HG03045 (cell line): ENCODE data around the gene MEF2D.

Experiments used
- ATAC-seq: cut with Tn5 transposase; IDR thresholded peaks from one replicate; pipeline ENCODE4 v1.9.1; 2021; ENCODE audit warnings: mild to moderate bottlenecking, moderate library complexity; ENCODE audit not compliant: unreplicated experiment

The MEF2D gene

DNA sequence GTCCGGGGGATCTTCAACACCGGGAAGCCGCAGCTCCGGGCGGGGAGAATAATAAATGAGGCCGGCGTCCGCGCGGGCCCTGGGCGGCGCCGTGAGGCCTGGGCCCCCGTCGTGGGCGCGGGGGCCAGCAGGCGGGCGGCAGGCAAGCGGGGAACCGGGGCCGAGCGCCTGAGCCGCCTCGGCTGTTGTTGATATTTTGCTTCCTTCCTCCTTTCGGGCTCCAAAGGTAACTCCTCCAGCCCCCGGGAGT lies at the start of gene MEF2D:
Gene MEF2D, minus strand, starts transcription at position 233 of the 250 bp plus-strand sequence. CDS start 17,483 bp downstream, outside the sequence.
- ATAC-seq: no peak

DNA sequence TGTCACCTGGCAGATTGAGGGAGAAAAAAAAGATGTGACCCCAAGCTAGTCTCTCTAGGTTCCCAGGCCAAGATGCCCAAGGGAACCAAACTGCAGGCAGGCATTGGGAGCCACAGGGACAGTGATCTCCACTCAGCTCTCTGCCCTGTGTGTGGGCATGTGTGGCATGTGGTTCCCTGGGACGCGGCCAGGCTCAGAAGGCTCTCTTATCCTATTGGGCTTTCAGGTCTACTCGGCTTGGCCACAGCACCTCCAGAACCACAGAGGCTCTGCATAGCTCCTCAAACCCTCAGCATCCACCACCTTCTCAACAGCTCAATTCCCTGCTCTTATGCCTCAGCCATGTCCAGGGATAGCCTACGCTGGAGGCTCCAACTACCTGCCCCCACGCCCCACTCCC lies 49.8 kb upstream of the MEF2D start:
- no peak for ATAC-seq

DNA sequence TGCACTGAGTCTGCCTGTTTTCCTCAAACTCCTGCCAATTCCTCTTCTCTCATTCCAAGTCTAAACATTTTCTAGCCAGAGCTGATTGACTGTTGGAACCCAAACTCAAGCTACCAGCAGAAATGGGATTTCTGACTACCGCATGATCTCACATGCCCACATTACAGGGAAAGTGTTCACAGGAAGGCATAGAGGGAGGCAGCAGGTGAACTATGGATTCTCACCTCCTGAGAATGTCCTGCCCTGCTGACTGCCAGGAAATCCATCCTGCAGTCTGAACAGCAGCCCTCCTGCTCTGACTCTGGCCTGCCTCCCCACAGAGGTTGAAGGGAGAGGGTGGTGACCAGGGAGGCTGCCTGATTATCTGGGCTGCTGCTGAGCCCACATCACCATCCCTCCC lies 49.3 kb upstream of the MEF2D start:
- no peak for ATAC-seq

- no peak for ATAC-seq
Observed at GRCh38 chr1:156549390-156549789, 48.8 kb upstream of the MEF2D start.

DNA sequence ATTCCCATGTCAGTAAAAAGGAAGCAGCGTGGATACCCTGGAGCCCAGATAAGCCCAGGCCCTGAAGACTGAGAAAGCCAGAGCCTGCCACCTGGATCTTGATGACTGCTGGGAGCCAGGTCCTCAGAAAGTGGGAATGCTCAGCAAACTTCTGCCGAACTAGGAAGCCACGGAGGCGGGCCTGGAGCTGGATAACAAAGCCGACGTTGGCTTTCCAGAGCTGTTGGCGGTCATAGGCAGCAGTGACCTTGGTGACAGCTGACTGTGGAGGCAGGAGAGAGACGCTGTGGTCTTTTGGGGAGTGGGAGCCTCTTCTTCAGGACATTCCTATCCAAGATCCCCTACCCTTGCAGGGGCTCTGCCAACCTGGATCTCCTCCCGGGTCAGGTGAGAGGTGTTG lies 47.4 kb upstream of the MEF2D start:
- ATAC-seq: no peak

- no peak for ATAC-seq
Observed at GRCh38 chr1:156547434-156547833, 46.9 kb upstream of the MEF2D start.

- no peak for ATAC-seq
Observed at GRCh38 chr1:156546267-156546666, 45.7 kb upstream of the MEF2D start.

- no peak for ATAC-seq
Observed at GRCh38 chr1:156544592-156545102, 44.1 kb upstream of the MEF2D start.

GRCh38 chr1:156543066-156543465 lies 42.5 kb upstream of the MEF2D start:
- ATAC-seq: no peak

GRCh38 chr1:156540955-156541354 lies 40.4 kb upstream of the MEF2D start:
- no peak for ATAC-seq

DNA sequence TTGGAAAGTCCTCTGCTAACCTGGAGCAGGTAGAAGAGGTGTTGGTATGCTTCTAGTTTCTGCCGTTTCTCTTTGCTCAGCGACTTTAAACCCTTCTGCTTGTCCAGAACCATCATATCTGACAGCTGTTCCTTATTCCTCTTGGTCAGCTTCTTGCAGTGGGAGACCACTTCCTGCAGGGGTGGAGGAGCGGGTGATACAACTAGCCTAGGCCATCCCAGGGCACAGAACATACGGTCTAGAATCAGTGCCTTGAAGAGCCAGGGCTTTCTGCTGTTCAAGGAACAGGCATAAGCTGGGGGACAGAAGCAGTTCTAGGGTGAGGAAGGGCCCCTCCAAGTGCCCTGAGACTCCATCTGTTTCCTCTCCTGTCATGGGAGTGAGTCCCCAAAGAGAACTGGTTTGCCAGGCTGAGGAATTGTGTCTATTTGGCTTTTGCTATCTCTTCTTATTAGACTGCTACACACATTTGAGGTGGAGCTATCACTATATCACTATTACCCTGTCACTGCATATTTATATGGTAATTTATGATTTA lies 39.3 kb upstream of the MEF2D start:
- ATAC-seq: no peak

- ATAC-seq: no peak
Observed at GRCh38 chr1:156538711-156539440, 38.3 kb upstream of the MEF2D start.

- no peak for ATAC-seq
Observed at GRCh38 chr1:156537027-156537426, 36.5 kb upstream of the MEF2D start.

DNA sequence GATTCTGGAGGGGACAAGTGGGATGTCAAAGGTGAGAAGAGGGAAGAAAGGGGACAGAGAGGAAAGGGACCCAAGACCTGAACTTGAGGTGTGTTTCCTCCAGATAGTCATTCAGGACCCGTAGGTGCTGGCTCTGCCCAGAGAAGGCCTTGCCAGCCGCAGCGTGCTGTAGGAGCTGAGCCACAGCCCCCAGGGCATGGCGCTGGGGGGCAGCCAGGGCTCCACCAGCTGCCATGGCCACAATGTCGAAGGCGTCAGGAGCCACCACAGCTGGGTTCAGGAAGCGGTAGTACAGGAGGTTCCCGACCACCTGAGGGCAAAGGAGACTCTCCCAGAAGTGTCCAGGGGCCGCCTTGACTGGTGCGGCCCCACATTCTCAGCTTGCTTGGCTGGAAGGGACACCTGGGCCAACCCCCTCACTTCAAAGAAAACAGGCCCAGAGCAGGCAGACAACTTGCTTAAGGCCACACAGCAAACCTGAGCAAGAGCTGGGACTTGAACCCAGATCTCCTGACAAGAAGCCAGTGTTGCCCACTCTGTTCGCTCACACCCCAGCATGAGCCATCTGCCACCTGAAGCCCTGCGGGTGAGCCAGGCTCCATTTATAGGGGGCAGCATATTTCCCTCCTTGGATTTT lies 34.0 kb upstream of the MEF2D start:
- no peak for ATAC-seq

DNA sequence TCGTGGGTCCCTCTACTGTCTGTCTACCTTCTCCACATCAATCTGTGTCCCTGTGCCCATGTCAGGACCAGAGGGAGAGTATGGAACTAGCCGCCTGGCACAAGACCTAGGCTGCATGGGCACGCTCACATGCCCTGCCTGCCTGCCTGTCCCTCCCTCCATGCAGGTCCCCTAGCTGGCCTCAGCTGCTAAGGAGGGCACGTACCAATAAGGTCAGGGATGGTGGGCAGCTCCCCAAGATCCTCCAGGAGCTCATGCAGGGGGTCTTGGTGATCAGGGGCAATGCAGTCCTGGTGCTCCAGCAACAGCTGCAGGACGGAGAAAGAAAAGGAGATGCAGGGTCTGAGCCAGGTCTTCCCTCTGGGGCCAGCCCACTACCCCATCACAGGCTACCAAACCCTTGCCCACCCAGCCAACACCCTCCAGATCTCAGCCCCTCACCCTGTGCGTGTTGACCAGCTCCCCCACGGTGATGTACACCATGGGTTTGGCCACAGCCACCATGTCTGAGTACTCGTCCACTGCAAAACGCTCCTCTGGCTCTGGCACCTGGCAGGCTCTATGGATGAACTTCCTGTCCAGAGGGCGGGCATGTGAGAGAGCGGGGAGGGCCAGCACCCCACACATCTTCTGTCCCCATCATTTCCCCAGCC lies 33.1 kb upstream of the MEF2D start:
- no peak for ATAC-seq

GRCh38 chr1:156532374-156532773 lies 31.8 kb upstream of the MEF2D start:
- no peak for ATAC-seq

- no peak for ATAC-seq
Observed at GRCh38 chr1:156530006-156530405, 29.4 kb upstream of the MEF2D start.

- no peak for ATAC-seq
Observed at GRCh38 chr1:156528875-156529425, 28.4 kb upstream of the MEF2D start.

DNA sequence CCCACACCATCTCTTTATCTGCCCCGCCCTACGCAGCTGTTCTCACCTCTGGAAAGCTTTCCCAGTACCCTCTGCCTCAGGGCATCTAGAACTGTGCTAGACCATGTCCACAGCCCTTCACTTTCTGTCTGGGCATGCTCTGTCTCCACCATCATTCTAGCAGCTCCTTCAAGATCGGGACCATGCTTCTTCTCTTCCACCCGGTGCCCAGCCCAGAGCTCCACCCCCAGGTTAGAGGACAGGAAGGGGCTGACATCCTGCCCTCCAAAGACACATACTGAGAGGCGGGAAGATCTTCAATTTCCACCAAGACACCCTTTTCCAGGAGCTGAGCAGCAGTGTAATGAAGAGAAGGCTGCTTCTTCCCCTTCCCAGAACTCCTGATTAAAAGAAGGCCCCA lies 27.7 kb upstream of the MEF2D start:
- ATAC-seq: no peak

DNA sequence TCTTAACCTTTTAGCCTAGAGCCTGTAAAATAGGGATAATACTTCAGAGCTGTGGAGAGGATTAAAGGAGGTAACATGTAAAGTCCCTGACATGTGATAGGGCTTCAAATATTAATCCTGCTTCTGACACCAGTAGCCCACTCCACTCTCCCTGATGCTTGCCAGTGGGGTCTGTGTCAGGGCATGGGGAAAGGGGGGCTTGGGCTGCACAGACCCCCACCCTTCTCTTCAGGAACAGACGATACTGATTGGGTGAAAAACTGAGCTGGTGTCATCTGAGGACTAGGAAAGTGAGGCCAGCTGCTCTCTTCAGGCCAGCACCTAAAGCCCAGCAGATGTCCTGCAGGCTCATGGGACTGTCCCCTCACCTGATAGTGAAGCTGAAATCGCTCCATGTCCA lies 27.0 kb upstream of the MEF2D start:
- no peak for ATAC-seq

- no peak for ATAC-seq
Observed at GRCh38 chr1:156525856-156526489, 25.4 kb upstream of the MEF2D start.
